ENCODE measurements around the gene PSMD12. TPM values are rescaled to one million over a fixed set of nuclear protein-coding genes. Genes with fewer than 3 reads are reported as not detected.

The PSMD12 gene
- total RNA-seq, 3 donors from 2014 or later, result 33.5 to 59.8 (median 41.2) TPM

- intact Hi-C loops (cut with DNase I, micrococcal nuclease), result no loop called here
- H3K9me3 ChIP-seq, result no peaks in the 10 kb centered on the region
- no peak overlapping the region for H3K4me3 ChIP-seq
- no peak for DNase-seq
- TF ChIP-seq CTCF (IDR thresholded peaks at IDR 0.05), result no peak
- H3K4me1 ChIP-seq (ENCODE audit: low read depth), result no peaks in the 10 kb centered on the region
- ATAC-seq, result no peak
- H3K36me3 ChIP-seq (ENCODE audit: low read depth), result no peaks in the 10 kb centered on the region
Measured at GRCh38 chr17:67297454-67297960, 68.9 kb downstream of the PSMD12 start.

GRCh38 chr17:67294451-67295199 lies 71.8 kb downstream of the PSMD12 start:
- no peaks in the 10 kb centered on the region for H3K9me3 ChIP-seq
- no peak for ATAC-seq
- no peak overlapping the region for H3K4me3 ChIP-seq
- H3K4me1 ChIP-seq (ENCODE audit: low read depth), result no peaks in the 10 kb centered on the region
- intact Hi-C loops (cut with DNase I, micrococcal nuclease), result no loop called here
- DNase-seq, result no peak
- no peaks in the 10 kb centered on the region for H3K36me3 ChIP-seq (ENCODE audit: low read depth)
- TF ChIP-seq CTCF (IDR thresholded peaks at IDR 0.05), result no peak

GRCh38 chr17:67293251-67294203 lies 72.8 kb downstream of the PSMD12 start:
- ATAC-seq (peak; percentile 96), DNase-seq (peak; percentile 68 to 81 (median 74))
- intact Hi-C loops (cut with DNase I, micrococcal nuclease), result no loop called here
- H3K36me3 ChIP-seq (ENCODE audit: low read depth), result no peaks in the 10 kb centered on the region
- TF ChIP-seq CTCF (IDR thresholded peaks at IDR 0.05), result peak; percentile 63
- H3K9me3 ChIP-seq, result no peaks in the 10 kb centered on the region
- H3K4me3 ChIP-seq, result no peak overlapping the region
- H3K4me1 ChIP-seq (ENCODE audit: low read depth), result no peaks in the 10 kb centered on the region

GRCh38 chr17:67290711-67291291 lies 75.6 kb downstream of the PSMD12 start:
- Histone ChIP-seq H3K4me1 (ENCODE audit: low read depth) (no peaks in the 10 kb centered on the region), H3K9me3 (no peaks in the 10 kb centered on the region), H3K4me3 (no peak overlapping the region), H3K36me3 (ENCODE audit: low read depth) (no peaks in the 10 kb centered on the region)
- TF ChIP-seq CTCF (IDR thresholded peaks at IDR 0.05), result no peak
- ATAC-seq (no peak), DNase-seq (no peak)
- intact Hi-C loops (cut with DNase I, micrococcal nuclease), result no loop called here

- intact Hi-C loops (cut with DNase I, micrococcal nuclease), result no loop called here
- Histone ChIP-seq H3K4me1 (ENCODE audit: low read depth) (no peaks in the 10 kb centered on the region), H3K9me3 (no peaks in the 10 kb centered on the region), H3K36me3 (ENCODE audit: low read depth) (no peaks in the 10 kb centered on the region), H3K4me3 (no peak overlapping the region)
- no peak for TF ChIP-seq CTCF (IDR thresholded peaks at IDR 0.05)
- ATAC-seq (no peak), DNase-seq (no peak)
Measured at GRCh38 chr17:67290244-67290643, 76.1 kb downstream of the PSMD12 start.
